A204.1 (cell line): ENCODE results near the gene PACSIN1.

Experiments used
- FAIRE-seq: peaks from 2 replicates; lab custom pipeline; 2012; peaks lifted over from hg19 to GRCh38; lab: Jason Lieb, UNC

Gene PACSIN1

GRCh38 chr6:34515473-34516387 is 49.9 kb downstream of the PACSIN1 start:
- no peak for FAIRE-seq

GRCh38 chr6:34516391-34517324 is 50.8 kb downstream of the PACSIN1 start:
- no peak for FAIRE-seq

- FAIRE-seq = no peak
Measured at GRCh38 chr6:34517461-34517881, 51.6 kb downstream of the PACSIN1 start.

- no peak for FAIRE-seq
Measured at GRCh38 chr6:34517966-34518365, 52.1 kb downstream of the PACSIN1 start.

- FAIRE-seq = no peak
Measured at GRCh38 chr6:34518669-34519365, 52.9 kb downstream of the PACSIN1 start.

- FAIRE-seq = no peak
Measured at GRCh38 chr6:34519971-34520644, 54.2 kb downstream of the PACSIN1 start.

GRCh38 chr6:34520645-34521462 is 55.0 kb downstream of the PACSIN1 start:
- FAIRE-seq = no peak

- no peak for FAIRE-seq
Measured at GRCh38 chr6:34521463-34522285, 55.8 kb downstream of the PACSIN1 start.

GRCh38 chr6:34522761-34523160 is 56.9 kb downstream of the PACSIN1 start:
- no peak for FAIRE-seq

GRCh38 chr6:34523441-34524206 is 57.7 kb downstream of the PACSIN1 start:
- FAIRE-seq = no peak

GRCh38 chr6:34524499-34524898 is 58.6 kb downstream of the PACSIN1 start:
- no peak for FAIRE-seq

- FAIRE-seq = no peak
Measured at GRCh38 chr6:34524971-34525370, 59.1 kb downstream of the PACSIN1 start.

- FAIRE-seq = no peak
Measured at GRCh38 chr6:34525431-34526175, 59.7 kb downstream of the PACSIN1 start.

GRCh38 chr6:34526241-34526972 is 60.5 kb downstream of the PACSIN1 start:
- FAIRE-seq = no peak

- FAIRE-seq = no peak
Measured at GRCh38 chr6:34526992-34527728, 61.3 kb downstream of the PACSIN1 start.

- FAIRE-seq = no peak
Measured at GRCh38 chr6:34527751-34528670, 62.1 kb downstream of the PACSIN1 start.
